ENCODE results near the gene SFI1. TPM values are rescaled to one million over a fixed set of nuclear protein-coding genes. Genes with fewer than 3 reads are reported as not detected.
"Not testable (repeated sequence)": the region's sequence is repeated elsewhere in the genome, so short reads cannot be mapped to it uniquely, and the experiment has no call there.

SFI1 gene
- total and polyA plus RNA-seq, 2 experiments from 2014 or later: 16.1 to 23.3 TPM

DNA sequence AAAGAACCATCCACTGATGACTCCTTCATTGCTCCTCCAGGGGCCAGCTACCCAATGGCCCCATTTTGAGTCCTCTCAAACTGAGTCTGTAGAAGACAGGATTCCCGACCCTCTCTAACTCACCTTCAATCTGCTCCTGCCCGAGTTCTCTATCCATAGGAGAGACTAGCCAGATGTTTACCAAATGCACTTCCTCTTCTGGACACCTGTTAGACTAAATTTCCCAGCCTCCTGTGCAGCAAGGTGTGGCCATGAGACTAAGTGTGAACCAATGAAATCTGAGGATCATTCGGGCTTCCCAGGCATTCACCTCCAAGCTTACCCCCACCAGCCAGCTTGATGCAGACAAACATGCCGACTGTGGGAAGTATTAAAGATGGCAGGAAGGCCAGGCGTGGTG lies 158.1 kb downstream of the SFI1 start:
- no peaks in the 10 kb centered on the region for H3K36me3 ChIP-seq (replicated peaks; ENCODE audit: insufficient read depth, low read depth)
- no peaks in the 10 kb centered on the region for H3K9me3 ChIP-seq (ENCODE audit: low read depth)
- H3K4me2 ChIP-seq: no peak overlapping the region
- H3K27ac ChIP-seq: peak overlapping the region; percentile 71
- TF ChIP-seq, protein P1, sequence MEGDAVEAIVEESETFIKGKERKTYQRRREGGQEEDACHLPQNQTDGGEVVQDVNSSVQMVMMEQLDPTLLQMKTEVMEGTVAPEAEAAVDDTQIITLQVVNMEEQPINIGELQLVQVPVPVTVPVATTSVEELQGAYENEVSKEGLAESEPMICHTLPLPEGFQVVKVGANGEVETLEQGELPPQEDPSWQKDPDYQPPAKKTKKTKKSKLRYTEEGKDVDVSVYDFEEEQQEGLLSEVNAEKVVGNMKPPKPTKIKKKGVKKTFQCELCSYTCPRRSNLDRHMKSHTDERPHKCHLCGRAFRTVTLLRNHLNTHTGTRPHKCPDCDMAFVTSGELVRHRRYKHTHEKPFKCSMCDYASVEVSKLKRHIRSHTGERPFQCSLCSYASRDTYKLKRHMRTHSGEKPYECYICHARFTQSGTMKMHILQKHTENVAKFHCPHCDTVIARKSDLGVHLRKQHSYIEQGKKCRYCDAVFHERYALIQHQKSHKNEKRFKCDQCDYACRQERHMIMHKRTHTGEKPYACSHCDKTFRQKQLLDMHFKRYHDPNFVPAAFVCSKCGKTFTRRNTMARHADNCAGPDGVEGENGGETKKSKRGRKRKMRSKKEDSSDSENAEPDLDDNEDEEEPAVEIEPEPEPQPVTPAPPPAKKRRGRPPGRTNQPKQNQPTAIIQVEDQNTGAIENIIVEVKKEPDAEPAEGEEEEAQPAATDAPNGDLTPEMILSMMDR (IDR thresholded peaks at IDR 0.05; ENCODE audit: poor library complexity): no peak
- TF ChIP-seq EZH2 (IDR thresholded peaks at IDR 0.05; ENCODE audit: borderline replicate concordance) (no peak), EZH2phosphoT487 (IDR thresholded peaks at IDR 0.05; ENCODE audit: low read depth, severe bottlenecking, unreplicated experiment) (no peak)
- H3K27me3 ChIP-seq: no peaks in the 10 kb centered on the region
- no peak overlapping the region for H3K4me3 ChIP-seq
- peaks cover 100% of the 10 kb centered on the region for H3K79me2 ChIP-seq
- 94% methylated on average over 5 of the region's 5 CpGs for WGBS (ENCODE audit: low lambda C conversion rate, missing lambda C conversion rate)
- H3K4me1 ChIP-seq (ENCODE audit: insufficient read depth): peaks cover 16% of the 10 kb centered on the region
- H4K20me1 ChIP-seq (ENCODE audit: insufficient read depth, poor library complexity, severe bottlenecking): peaks cover 12% of the 10 kb centered on the region
- no peak overlapping the region for H2AFZ ChIP-seq
- no peaks in the 10 kb centered on the region for H3K9me2 ChIP-seq (replicated peaks; ENCODE audit: insufficient read depth)
- no peak for DNase-seq (ENCODE audit: low spot score)

DNA sequence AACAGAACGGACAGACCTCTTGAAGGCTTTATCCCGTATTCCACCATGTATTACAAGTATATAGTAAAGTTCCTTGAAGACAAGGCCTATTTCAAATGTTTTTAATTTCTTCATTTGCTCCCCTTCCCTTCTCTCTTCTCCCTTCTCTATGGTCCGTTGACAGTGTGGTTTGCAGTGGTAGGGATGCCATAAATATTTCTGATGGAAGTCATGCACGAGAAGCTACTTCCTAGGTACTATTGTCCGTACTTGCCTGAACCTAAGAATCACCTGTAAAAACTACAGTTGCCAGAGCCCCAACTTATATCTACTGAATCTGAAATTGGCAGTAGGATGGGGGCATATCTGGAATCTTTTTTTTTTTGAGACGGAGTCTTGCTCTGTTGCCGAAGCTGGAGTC lies 162.9 kb downstream of the SFI1 start:
- Histone ChIP-seq H3K4me3 (no peak overlapping the region), H3K9me3 (ENCODE audit: low read depth) (no peaks in the 10 kb centered on the region), H3K9me2 (replicated peaks; ENCODE audit: insufficient read depth) (no peaks in the 10 kb centered on the region), H2AFZ (no peak overlapping the region), H3K27me3 (no peaks in the 10 kb centered on the region), H3K79me2 (peaks cover 75% of the 10 kb centered on the region), H3K4me2 (no peak overlapping the region), H3K36me3 (replicated peaks; ENCODE audit: insufficient read depth, low read depth) (no peaks in the 10 kb centered on the region), H3K27ac (no peak overlapping the region), H4K20me1 (ENCODE audit: insufficient read depth, poor library complexity, severe bottlenecking) (peaks cover 6% of the 10 kb centered on the region), H3K4me1 (ENCODE audit: insufficient read depth) (no peaks in the 10 kb centered on the region)
- no peak for TF ChIP-seq EZH2phosphoT487 (IDR thresholded peaks at IDR 0.05; ENCODE audit: low read depth, severe bottlenecking, unreplicated experiment)
- TF ChIP-seq, protein P1 (IDR thresholded peaks at IDR 0.05; ENCODE audit: poor library complexity): no peak
- no peak for TF ChIP-seq EZH2 (IDR thresholded peaks at IDR 0.05; ENCODE audit: borderline replicate concordance)
- 88% methylated on average over 7 of the region's 7 CpGs for WGBS (ENCODE audit: low lambda C conversion rate, missing lambda C conversion rate)
- no peak for DNase-seq (ENCODE audit: low spot score)

DNA sequence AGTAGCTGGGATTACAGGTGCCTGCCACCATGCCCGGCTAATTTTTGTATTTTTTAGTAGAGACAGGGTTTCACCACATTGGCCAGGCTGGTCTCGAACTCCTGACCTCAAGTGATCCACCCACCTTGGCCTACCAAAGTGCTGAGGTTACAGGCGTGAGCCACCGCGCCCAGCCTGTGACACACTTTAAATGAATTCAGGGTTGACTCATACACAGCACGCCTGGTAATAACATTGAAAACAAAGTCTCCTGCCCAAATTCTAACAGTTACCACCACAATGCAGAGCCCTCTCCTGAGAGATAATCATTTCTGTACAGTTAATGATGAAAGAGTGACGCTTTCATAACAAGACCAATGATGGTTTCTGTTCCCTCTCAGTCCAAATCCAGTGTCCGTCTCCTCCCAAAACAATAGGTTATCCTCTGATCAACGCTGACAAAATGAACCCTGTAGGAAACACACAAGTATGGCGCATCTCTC lies 164.6 kb downstream of the SFI1 start:
- not testable (repeated sequence) for H4K20me1 ChIP-seq (ENCODE audit: insufficient read depth, poor library complexity, severe bottlenecking); H3K36me3 ChIP-seq (replicated peaks; ENCODE audit: insufficient read depth, low read depth); H3K9me3 ChIP-seq (ENCODE audit: low read depth); H2AFZ ChIP-seq; H3K27me3 ChIP-seq; H3K4me1 ChIP-seq (ENCODE audit: insufficient read depth); H3K9me2 ChIP-seq (replicated peaks; ENCODE audit: insufficient read depth)
- WGBS (ENCODE audit: low lambda C conversion rate, missing lambda C conversion rate): 77% methylated on average over 10 of the region's 10 CpGs
- Histone ChIP-seq H3K4me2 (peak overlapping the region; percentile 91), H3K79me2 (peaks cover 59% of the 10 kb centered on the region), H3K4me3 (peak overlapping the region; percentile 84), H3K27ac (peak overlapping the region; percentile 94)
- DNase-seq (ENCODE audit: low spot score): peak; percentile 34

DNA sequence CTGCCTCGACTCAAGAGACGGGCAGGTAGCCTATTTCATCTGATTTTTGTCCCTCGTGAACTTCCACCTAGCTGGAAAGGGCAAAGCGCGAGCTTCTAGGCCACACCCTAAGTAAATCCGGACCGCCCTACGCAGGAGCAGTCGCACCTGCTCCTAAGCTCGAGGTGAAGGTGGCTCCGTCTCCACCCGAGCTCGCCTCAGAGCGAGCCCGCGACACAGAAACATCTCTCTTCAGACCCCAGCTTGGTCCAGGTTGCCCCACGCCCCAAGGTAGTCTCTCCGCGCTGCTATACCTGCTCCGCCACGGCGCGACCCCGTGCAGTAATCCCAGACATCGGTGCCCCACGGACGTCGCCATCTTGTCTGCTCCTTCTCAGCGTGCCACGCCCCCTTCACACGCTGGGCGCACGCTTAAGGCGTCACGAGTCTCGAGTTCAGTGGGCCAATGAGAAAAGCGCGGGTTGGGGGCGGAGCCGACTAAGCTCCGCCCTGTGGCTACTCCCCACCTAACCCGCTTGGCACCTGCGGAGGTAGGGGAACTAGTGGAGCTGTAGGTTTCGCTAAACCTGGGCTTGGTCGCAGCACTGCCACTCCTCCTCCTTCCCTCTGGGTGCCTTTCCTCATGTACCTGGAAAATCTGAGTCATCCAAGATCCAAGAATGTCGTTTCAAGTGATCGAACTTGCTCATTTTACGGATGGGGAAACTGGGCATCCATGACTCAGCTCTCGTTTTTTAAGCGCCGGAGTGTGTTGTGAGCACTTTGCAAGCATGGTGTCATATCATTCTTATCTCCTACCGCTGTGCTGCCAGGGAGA lies 165.7 kb downstream of the SFI1 start, which contains the start of gene PISD:
Gene PISD (minus strand): TSS at position 365 of the 817 bp plus-strand sequence. CDS start 7 bp downstream, at position 358.
- Histone ChIP-seq H3K9me3 (ENCODE audit: low read depth) (no peaks in the 10 kb centered on the region), H3K79me2 (peaks cover 47% of the 10 kb centered on the region), H4K20me1 (ENCODE audit: insufficient read depth, poor library complexity, severe bottlenecking) (peaks cover 3% of the 10 kb centered on the region), H2AFZ (peak within 1 kb of the TSS; percentile 86), H3K9me2 (replicated peaks; ENCODE audit: insufficient read depth) (no peaks in the 10 kb centered on the region), H3K36me3 (replicated peaks; ENCODE audit: insufficient read depth, low read depth) (no peaks in the 10 kb centered on the region), H3K4me2 (peak within 1 kb of the TSS; percentile 91), H3K4me3 (peak within 1 kb of the TSS; percentile 84), H3K27me3 (no peaks in the 10 kb centered on the region), H3K4me1 (ENCODE audit: insufficient read depth) (no peaks in the 10 kb centered on the region), H3K27ac (peak within 1 kb of the TSS; percentile 94)
- TF ChIP-seq EZH2 (IDR thresholded peaks at IDR 0.05; ENCODE audit: borderline replicate concordance): no peak
- 4% methylated on average over 52 of the region's 52 CpGs for WGBS (ENCODE audit: low lambda C conversion rate, missing lambda C conversion rate)
- DNase-seq (ENCODE audit: low spot score): peak; percentile 99

All from hepatocyte (in vitro differentiated cells).